NCI-H226 (cell line): Measurements from ENCODE around the gene PIP4K2A.
A peak's percentile ranks its signal among the peaks of the same experiment; 100 is the strongest.

ENCODE experiments used
- DNase-seq: peaks from one replicate; pipeline ENCODE4 v3.0.0-alpha.2; 2015

The PIP4K2A gene

GRCh38 chr10:22615819-22616499, 98.4 kb downstream of the PIP4K2A start:
- peak; percentile 13 for DNase-seq

- no peak for DNase-seq
Observed at GRCh38 chr10:22615101-22615500, 99.3 kb downstream of the PIP4K2A start.

- DNase-seq, result no peak
Observed at GRCh38 chr10:22613011-22613410, 101.4 kb downstream of the PIP4K2A start.

- DNase-seq, result no peak
Observed at GRCh38 chr10:22612318-22612717, 102.1 kb downstream of the PIP4K2A start.

GRCh38 chr10:22611425-22612115, 102.8 kb downstream of the PIP4K2A start:
- DNase-seq, result no peak

- no peak for DNase-seq
Observed at GRCh38 chr10:22610610-22611009, 103.8 kb downstream of the PIP4K2A start.

GRCh38 chr10:22609719-22610465, 104.5 kb downstream of the PIP4K2A start:
- no peak for DNase-seq

GRCh38 chr10:22609251-22609650, 105.1 kb downstream of the PIP4K2A start:
- DNase-seq, result no peak

GRCh38 chr10:22607261-22607660, 107.1 kb downstream of the PIP4K2A start:
- no peak for DNase-seq

- DNase-seq, result no peak
Observed at GRCh38 chr10:22606164-22606614, 108.2 kb downstream of the PIP4K2A start.

- DNase-seq, result no peak
Observed at GRCh38 chr10:22605168-22605567, 109.2 kb downstream of the PIP4K2A start.

GRCh38 chr10:22604344-22605126, 109.8 kb downstream of the PIP4K2A start:
- DNase-seq, result no peak

GRCh38 chr10:22603581-22603980, 110.8 kb downstream of the PIP4K2A start:
- no peak for DNase-seq

GRCh38 chr10:22601618-22602017, 112.8 kb downstream of the PIP4K2A start:
- no peak for DNase-seq

GRCh38 chr10:22599636-22600228, 114.6 kb downstream of the PIP4K2A start:
- DNase-seq, result no peak

GRCh38 chr10:22599048-22599561, 115.3 kb downstream of the PIP4K2A start:
- peak; percentile 65 for DNase-seq

- DNase-seq, result no peak
Observed at GRCh38 chr10:22598478-22598877, 115.9 kb downstream of the PIP4K2A start.

GRCh38 chr10:22597138-22597537, 117.2 kb downstream of the PIP4K2A start:
- no peak for DNase-seq

GRCh38 chr10:22593636-22594198, 120.7 kb downstream of the PIP4K2A start:
- no peak for DNase-seq

GRCh38 chr10:22593026-22593425, 121.4 kb downstream of the PIP4K2A start:
- DNase-seq, result no peak

- DNase-seq, result no peak
Observed at GRCh38 chr10:22589851-22590514, 124.4 kb downstream of the PIP4K2A start.
